B cell (primary cell): ENCODE results near the gene NUP58. TPM values are rescaled to one million over a fixed set of nuclear protein-coding genes. Genes with fewer than 3 reads are reported as not detected.

Source experiments
- ATAC-seq: fragments of 200-7000 bp; cut with Tn5 transposase; one replicate; pipeline ENCODE4 v1.10.0; 2021; ENCODE audit warnings: low read depth, mild to moderate bottlenecking, moderate number of reproducible peaks, moderate library complexity
- CTCF ChIA-PET: fragments of 350-600 bp; sonication (Branson Sonifier 250); formaldehyde crosslinking; loops from one replicate; lab custom pipeline; 2021; ENCODE audit warnings: antibody characterized with exemption, inconsistent platforms; lab: Charles Lee
- POLR2A ChIA-PET: fragments of 350-600 bp; sonication (Branson Sonifier 250); formaldehyde crosslinking; loops from one replicate; lab custom pipeline; 2021; ENCODE audit warnings: antibody characterized with exemption; lab: Charles Lee
- DNase-seq: peaks from one replicate; pipeline ENCODE4 v3.0.0; 2013
- H2AFZ ChIP-seq: 2 replicates; pipeline ENCODE4 v1.6.1; 2012; ENCODE audit warnings: mild to moderate bottlenecking, low read depth, low read length; ENCODE audit not compliant: insufficient read depth, poor library complexity, severe bottlenecking
- H3K27ac ChIP-seq, 2 donors: 1 replicate in 1 of 2; 2 replicates in 1 of 2; pipeline ENCODE4 v1.5.1; 2012 to 2013; ENCODE audit warnings: low read length in 2 of 2, mild to moderate bottlenecking in 2 of 2, moderate library complexity in 1 of 2
- H3K27me3 ChIP-seq, 4 experiments: fragments of 200-600 bp in 1 of 4; sonication (generic) in 1 of 4; replicated peaks in 1 of 4; 1 replicate in 2 of 4; 2 replicates in 2 of 4; pipeline versions ENCODE4 v1.6.1 to v1.7.0; 2013 to 2016; ENCODE audit warnings: low read length in 3 of 4, mild to moderate bottlenecking in 2 of 4, mixed read lengths in 1 of 4, moderate library complexity in 1 of 4; ENCODE audit not compliant: insufficient read depth in 4 of 4, control insufficient read depth in 3 of 4; ENCODE audit errors: control extremely low read depth in 1 of 4
- H3K36me3 ChIP-seq, 2 experiments: replicated peaks in 1 of 2; 1 replicate in 1 of 2; 2 replicates in 1 of 2; pipeline versions ENCODE4 v1.6.1 to v1.7.1; 2013; ENCODE audit warnings: low read length in 1 of 2; ENCODE audit not compliant: insufficient read depth in 2 of 2, control insufficient read depth in 1 of 2; ENCODE audit errors: control extremely low read depth in 1 of 2, extremely low read depth in 1 of 2
- H3K4me1 ChIP-seq, 2 donors: fragments of 200-600 bp in 1 of 2; sonication (generic) in 1 of 2; 1 replicate in 1 of 2; 2 replicates in 1 of 2; pipeline versions ENCODE4 v1.5.1 to v1.6.1; 2013 to 2017; ENCODE audit warnings: low read length in 2 of 2; ENCODE audit not compliant: control insufficient read depth in 2 of 2, insufficient read depth in 2 of 2
- H3K4me2 ChIP-seq: replicated peaks from 2 replicates; pipeline ENCODE3; 2012; ENCODE audit warnings: mild to moderate bottlenecking, low read depth, low read length; ENCODE audit not compliant: poor library complexity, severe bottlenecking
- H3K4me3 ChIP-seq, 5 experiments: fragments of 200-600 bp in 1 of 5; sonication (generic) in 1 of 5; 1 replicate in 3 of 5; 2 replicates in 2 of 5; pipeline versions ENCODE4 v1.5.1 to v1.7.0; 2011 to 2016; ENCODE audit warnings: low read length in 4 of 5, mild to moderate bottlenecking in 4 of 5, low read depth in 2 of 5, control low read depth in 1 of 5, moderate library complexity in 1 of 5; ENCODE audit not compliant: insufficient read depth in 1 of 5; ENCODE audit errors: control extremely low read depth in 1 of 5, extremely low read depth in 1 of 5
- H3K79me2 ChIP-seq: fragments of 200-600 bp; sonication (generic); one replicate; pipeline ENCODE4 v1.6.0; 2016; ENCODE audit warnings: low read length; ENCODE audit not compliant: control insufficient read depth, insufficient read depth
- H3K9ac ChIP-seq: fragments of 200-600 bp; sonication (generic); 2 replicates; pipeline ENCODE4 v1.6.1; 2017; ENCODE audit warnings: mild to moderate bottlenecking, low read length, moderate library complexity
- H3K9me3 ChIP-seq, 3 donors: one replicate each; pipeline versions ENCODE4 v1.6.1 to v1.7.1; 2013; ENCODE audit warnings: low read length in 2 of 3; ENCODE audit not compliant: control insufficient read depth in 2 of 3, insufficient read depth in 1 of 3; ENCODE audit errors: control extremely low read depth in 1 of 3
- H4K20me1 ChIP-seq: 2 replicates; pipeline ENCODE4 v1.6.0; 2012; ENCODE audit warnings: mild to moderate bottlenecking, low read length; ENCODE audit not compliant: insufficient read depth, control insufficient read depth, poor library complexity, severe bottlenecking
- H3K27ac Mint-ChIP-seq: one replicate; pipeline ENCODE4 v1.8.0; 2021; ENCODE audit warnings: mixed read lengths
- H3K27me3 Mint-ChIP-seq: one replicate; pipeline ENCODE4 v1.8.0; 2021; ENCODE audit warnings: mixed read lengths
- H3K4me1 Mint-ChIP-seq: one replicate; pipeline ENCODE4 v1.8.0; 2021; ENCODE audit warnings: mixed read lengths
- H3K4me3 Mint-ChIP-seq: one replicate; pipeline ENCODE4 v1.8.0; 2021; ENCODE audit warnings: mixed read lengths
- H3K9me3 Mint-ChIP-seq: one replicate; pipeline ENCODE4 v1.8.0; 2022; ENCODE audit warnings: mixed read lengths; ENCODE audit not compliant: insufficient read depth
- CTCF ChIP-seq: fragments of 200-600 bp; IDR thresholded peaks from one replicate; pipeline ENCODE4 v1.8.0; 2022; ENCODE audit warnings: antibody characterized with exemption, mild to moderate bottlenecking
- EZH2 ChIP-seq: IDR thresholded peaks from 2 replicates; pipeline ENCODE4 v1.6.1; 2012; ENCODE audit warnings: borderline replicate concordance, low read depth, mild to moderate bottlenecking, moderate library complexity, low read length; ENCODE audit not compliant: insufficient read depth, poor library complexity, severe bottlenecking
- WGBS: methylation state at CpG from one replicate; pipeline ENCODE4 v1.1.5; 2013; ENCODE audit warnings: missing lambda C conversion rate; ENCODE audit not compliant: insufficient coverage; 5-methylcytosine and 5-hydroxymethylcytosine counted together
- intact Hi-C: fragments of 100-400 bp; cut with micrococcal nuclease; formaldehyde crosslinking; loops from one replicate; pipeline ENCODE4 v1.10.0; 2022
- polyA plus RNA-seq: library from polyadenylated mRNA; depleted of rRNA; stranded (reverse); fragments of >200 nt; gene quantifications from 2 replicates; pipeline ENCODE4 v1.2.3, GENCODE V29; 2012
- total RNA-seq, 2 donors: library from RNA; stranded (reverse); fragments of 120-200 nt in 1 of 2; gene quantifications; 1 replicate in 1 of 2; 2 replicates in 1 of 2; pipeline versions ENCODE4 v1.2.3 to v1.2.4, GENCODE V29; 2013 to 2022

Gene NUP58
- total and polyA plus RNA-seq, 2 donors (not counting 1 experiment from before 2014, with no cell fraction given): 11.8 to 41.0 TPM

- H2AFZ ChIP-seq: no peak overlapping the region
- 82% methylated on average over 2 of the region's 4 CpGs for WGBS
- H3K4me3 ChIP-seq: no peak overlapping the region
Measured at GRCh38 chr13:25391932-25392331, 90.5 kb downstream of the NUP58 start.

More at GRCh38 chr13:25391932-25392331, 90.5 kb downstream of the NUP58 start:
- CTCF ChIA-PET: interaction anchor here (1.5 kb wide), 1 partner anchor 12 kb away, joined by 3 read pairs; no protein-coding TSS in a partner anchor
- no peaks in the 10 kb centered on the region for H3K79me2 ChIP-seq
- Mint-ChIP-seq H3K4me3 (no peak overlapping the region), H3K4me1 (no peaks in the 10 kb centered on the region), H3K27me3 (peaks cover 29% of the 10 kb centered on the region), H3K9me3 (peaks cover 4% of the 10 kb centered on the region), H3K27ac (no peak overlapping the region)
- H3K4me1 ChIP-seq: no peaks in the 10 kb centered on the region
- H3K4me2 ChIP-seq: no peak overlapping the region
- ATAC-seq (no peak), DNase-seq (no peak)
- no peaks in the 10 kb centered on the region for H3K9me3 ChIP-seq
- no peaks in the 10 kb centered on the region for H4K20me1 ChIP-seq
- peaks cover 0 to 11% (median 2%) of the 10 kb centered on the region in 4 experiments for H3K27me3 ChIP-seq
- no peak overlapping the region for H3K9ac ChIP-seq
- H3K27ac ChIP-seq: no peak overlapping the region
- intact Hi-C loops: no loop called here
- POLR2A ChIA-PET: no interaction called here
- TF ChIP-seq CTCF (no peak), EZH2 (no peak)
- H3K36me3 ChIP-seq: no peaks in the 10 kb centered on the region

Other genes starting within 250 kb of the NUP58 start
- 0.10 and 0.36 TPM in 2 replicates for gene PABPC3, start 205.5 kb upstream of the NUP58 start, total RNA-seq
- gene PABPC3, start 205.5 kb upstream of the NUP58 start, polyA plus RNA-seq: 0.06 and 0.16 TPM in 2 replicates
- not detected in 2 replicates for gene AMER2, start 129.3 kb upstream of the NUP58 start, total RNA-seq
- gene AMER2, start 129.3 kb upstream of the NUP58 start, polyA plus RNA-seq: not detected in 2 replicates
- 21.4 and 22.1 TPM in 2 replicates for gene MTMR6, start 14.1 kb upstream of the NUP58 start, total RNA-seq
- 3.7 and 15.4 TPM in 2 replicates for gene MTMR6, start 14.1 kb upstream of the NUP58 start, polyA plus RNA-seq
- gene ATP8A2, start 70.3 kb downstream of the NUP58 start, total RNA-seq: 0.36 TPM in 1 of 2 replicates, not detected in the other
- gene ATP8A2, start 70.3 kb downstream of the NUP58 start, polyA plus RNA-seq: not detected in 2 replicates